H9 (cell line): ENCODE measurements around the gene VEGFC. TPM values are rescaled to one million over a fixed set of nuclear protein-coding genes. Genes with fewer than 3 reads are reported as not detected.

Source experiments
- DNase-seq: peaks from one replicate; pipeline ENCODE4 v3.0.0-alpha.2; 2017
- H2AFZ ChIP-seq: one replicate; pipeline ENCODE4 v1.6.1; 2013; ENCODE audit warnings: mild to moderate bottlenecking, low read length, control low read depth, moderate library complexity
- H2AK5ac ChIP-seq: 2 replicates; pipeline ENCODE4 v1.6.1; 2013; ENCODE audit warnings: low read length, control low read depth, mixed read lengths; ENCODE audit not compliant: insufficient read length
- H2BK120ac ChIP-seq: one replicate; pipeline ENCODE4 v1.6.1; 2013; ENCODE audit warnings: low read depth, mild to moderate bottlenecking, low read length, control low read depth, inconsistent platforms; ENCODE audit not compliant: poor library complexity, severe bottlenecking
- H2BK12ac ChIP-seq: 2 replicates; pipeline ENCODE4 v1.6.1; 2013; ENCODE audit warnings: low read length, control low read depth, mixed read lengths, low read depth; ENCODE audit not compliant: insufficient read length
- H2BK15ac ChIP-seq: 2 replicates; pipeline ENCODE4 v1.6.1; 2013; ENCODE audit warnings: low read depth, low read length, control low read depth
- H2BK20ac ChIP-seq: one replicate; pipeline ENCODE4 v1.6.1; 2013; ENCODE audit warnings: low read depth, mild to moderate bottlenecking, low read length, control low read depth, inconsistent platforms; ENCODE audit not compliant: poor library complexity, severe bottlenecking
- H2BK5ac ChIP-seq: 2 replicates; pipeline ENCODE4 v1.6.1; 2013; ENCODE audit warnings: low read length, control low read depth, mixed read lengths; ENCODE audit not compliant: insufficient read length
- H3K14ac ChIP-seq: 2 replicates; pipeline ENCODE4 v1.6.1; 2013; ENCODE audit warnings: low read length, control low read depth; ENCODE audit not compliant: insufficient read depth
- H3K18ac ChIP-seq: 2 replicates; pipeline ENCODE4 v1.6.1; 2013; ENCODE audit warnings: low read depth, mild to moderate bottlenecking, mixed read lengths, low read length, control low read depth; ENCODE audit not compliant: insufficient read length
- H3K23ac ChIP-seq: 2 replicates; pipeline ENCODE4 v1.6.1; 2013; ENCODE audit warnings: low read length, control low read depth, mixed read lengths, low read depth; ENCODE audit not compliant: insufficient read length
- H3K23me2 ChIP-seq: 2 replicates; pipeline ENCODE4 v1.6.1; 2013; ENCODE audit warnings: low read depth, mild to moderate bottlenecking, mixed read lengths, low read length, control low read depth; ENCODE audit not compliant: insufficient read length, poor library complexity, severe bottlenecking
- H3K27ac ChIP-seq: 2 replicates; pipeline ENCODE4 v1.5.1; 2013; ENCODE audit warnings: low read length, control low read depth, mixed read lengths, low read depth; ENCODE audit not compliant: insufficient read length
- H3K27me3 ChIP-seq: 2 replicates; pipeline ENCODE4 v1.6.1; 2013; ENCODE audit warnings: low read length, control low read depth, inconsistent platforms; ENCODE audit not compliant: insufficient read depth
- H3K4ac ChIP-seq: 2 replicates; pipeline ENCODE4 v1.6.1; 2013; ENCODE audit warnings: low read depth, mild to moderate bottlenecking, control low read depth, inconsistent platforms, low read length, moderate library complexity
- H3K4me1 ChIP-seq: 2 replicates; pipeline ENCODE4 v1.6.1; 2013; ENCODE audit warnings: low read length, control low read depth, inconsistent platforms; ENCODE audit not compliant: insufficient read depth
- H3K4me2 ChIP-seq: 2 replicates; pipeline ENCODE4 v1.6.1; 2013; ENCODE audit warnings: low read length, control low read depth, mixed read lengths; ENCODE audit not compliant: insufficient read length, insufficient read depth
- H3K56ac ChIP-seq: 2 replicates; pipeline ENCODE4 v1.6.1; 2013; ENCODE audit warnings: low read depth, mild to moderate bottlenecking, mixed read lengths, low read length, control low read depth; ENCODE audit not compliant: insufficient read length
- H3K79me1 ChIP-seq: 2 replicates; pipeline ENCODE4 v1.6.1; 2013; ENCODE audit warnings: low read depth, mild to moderate bottlenecking, moderate library complexity, low read length, control low read depth, inconsistent platforms; ENCODE audit not compliant: insufficient read depth, poor library complexity, severe bottlenecking
- H3K79me2 ChIP-seq: 2 replicates; pipeline ENCODE4 v1.6.1; 2013; ENCODE audit warnings: low read length, control low read depth, inconsistent platforms; ENCODE audit not compliant: insufficient read depth
- H3K9ac ChIP-seq: 2 replicates; pipeline ENCODE4 v1.6.1; 2013; ENCODE audit warnings: low read length, control low read depth, mixed read lengths; ENCODE audit not compliant: insufficient read length; ENCODE audit errors: extremely low read depth
- H3K9me3 ChIP-seq: one replicate; pipeline ENCODE4 v1.6.1; 2013; ENCODE audit warnings: low read depth, low read length, inconsistent platforms; ENCODE audit not compliant: control insufficient read depth
- H3T11ph ChIP-seq: one replicate; pipeline ENCODE4 v1.6.1; 2013; ENCODE audit warnings: mild to moderate bottlenecking, low read length, control low read depth, inconsistent platforms
- H4K20me1 ChIP-seq: one replicate; pipeline ENCODE4 v1.6.1; 2013; ENCODE audit not compliant: control insufficient read depth, insufficient read length, insufficient read depth
- H4K5ac ChIP-seq: 2 replicates; pipeline ENCODE4 v1.6.1; 2013; ENCODE audit warnings: low read depth, mild to moderate bottlenecking, mixed read lengths, low read length, control low read depth; ENCODE audit not compliant: insufficient read length
- H4K8ac ChIP-seq: replicated peaks from 2 replicates; pipeline ENCODE4 v1.6.1; 2013; ENCODE audit warnings: low read length, control low read depth, mixed read lengths, low read depth; ENCODE audit not compliant: insufficient read length
- H4K91ac ChIP-seq: 2 replicates; pipeline ENCODE4 v1.6.1; 2013; ENCODE audit warnings: low read depth, mild to moderate bottlenecking, moderate library complexity, mixed read lengths, low read length, control low read depth; ENCODE audit not compliant: insufficient read length
- H3K27ac Mint-ChIP-seq, 3 experiments: 2 replicates in 2 of 3; 3 replicates in 1 of 3; pipeline ENCODE4 v1.8.0; 2020 to 2021; ENCODE audit warnings: mixed read lengths in 3 of 3, mild to moderate bottlenecking in 1 of 3, moderate library complexity in 1 of 3
- H3K27me3 Mint-ChIP-seq: 2 replicates; pipeline ENCODE4 v1.8.0; 2021; ENCODE audit warnings: low read depth, mild to moderate bottlenecking, moderate library complexity, mixed read lengths
- H3K36me3 Mint-ChIP-seq, 3 experiments: 2 replicates in 2 of 3; 3 replicates in 1 of 3; pipeline ENCODE4 v1.8.0; 2020 to 2021; ENCODE audit warnings: low read depth in 3 of 3, mixed read lengths in 3 of 3; ENCODE audit not compliant: insufficient read depth in 1 of 3
- H3K4me1 Mint-ChIP-seq, 2 experiments: 2 replicates each; pipeline ENCODE4 v1.8.0; 2020; ENCODE audit warnings: mixed read lengths in 2 of 2
- H3K4me3 Mint-ChIP-seq, 2 experiments: 2 replicates in 1 of 2; 3 replicates in 1 of 2; pipeline ENCODE4 v1.8.0; 2020 to 2021; ENCODE audit warnings: mild to moderate bottlenecking in 2 of 2, mixed read lengths in 2 of 2, moderate library complexity in 1 of 2
- H3K9me3 Mint-ChIP-seq, 2 experiments: 2 replicates in 1 of 2; 3 replicates in 1 of 2; pipeline ENCODE4 v1.8.0; 2020; ENCODE audit warnings: mild to moderate bottlenecking in 2 of 2, mixed read lengths in 2 of 2, moderate library complexity in 1 of 2
- WGBS: extraction: QIAGEN DNeasy Blood & Tissue Kit; methylation state at CpG from one replicate; pipeline ENCODE4 v1.1.7; 2013; ENCODE audit warnings: missing lambda C conversion rate, low lambda C conversion rate, mixed read lengths; ENCODE audit not compliant: insufficient read length; ENCODE audit errors: extremely low coverage; 5-methylcytosine and 5-hydroxymethylcytosine counted together
- total RNA-seq: library from RNA; stranded (reverse); gene quantifications from 2 replicates; pipeline ENCODE4 v1.2.1, GENCODE V29; 2021
- TF ChIP-seq, protein P1 (sequence below): fragments of 200-600 bp; sonication (generic); conservative IDR thresholded peaks from 3 replicates; pipeline ENCODE4 v1.8.0; 2021; ENCODE audit warnings: antibody characterized with exemption, mild to moderate bottlenecking

The VEGFC gene
- total RNA-seq, 1 experiment from 2014 or later = 0.46 TPM

DNA sequence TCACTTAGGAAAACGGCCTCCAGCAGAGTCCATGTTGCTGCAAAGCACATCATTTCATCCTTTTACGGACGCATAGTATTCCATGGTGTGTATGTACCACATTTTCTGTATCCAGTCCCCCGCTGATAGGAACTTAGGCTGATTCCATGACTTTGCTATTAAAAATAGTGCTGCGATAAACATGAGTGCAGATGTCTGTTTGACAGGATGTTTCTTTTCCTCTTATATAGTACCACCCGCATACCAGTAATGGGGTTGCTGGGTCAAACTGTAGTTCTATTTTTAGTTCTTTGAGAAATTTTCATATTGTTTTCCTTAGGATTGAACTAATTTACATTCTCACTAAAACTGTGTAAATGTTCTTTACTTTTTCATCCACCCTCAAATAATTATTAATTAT is 50.5 kb downstream of the VEGFC start:
- no peak overlapping the region for H3K27ac ChIP-seq
- H4K20me1 ChIP-seq = no peaks in the 10 kb centered on the region
- no peak overlapping the region for H2AFZ ChIP-seq
- H3K18ac ChIP-seq = no peak overlapping the region
- no peaks in the 10 kb centered on the region for H3K23me2 ChIP-seq
- H2BK120ac ChIP-seq = no peak overlapping the region
- no peak overlapping the region for H3K4ac ChIP-seq
- no peaks in the 10 kb centered on the region for H3K36me3 Mint-ChIP-seq
- 0 out of 7 replicates have a peak overlapping the region, but pooled peaks of 1 of the 3 experiments have one; percentile 20 for H3K27ac Mint-ChIP-seq
- H3K23ac ChIP-seq = no peak overlapping the region
- no peak overlapping the region for H2BK15ac ChIP-seq
- no peak for DNase-seq
- no CpG with 5 or more reads among the region's 6 CpGs for WGBS
- H3K4me1 ChIP-seq = no peaks in the 10 kb centered on the region
- H3K4me3 Mint-ChIP-seq = no peak overlapping the region
- H3K27me3 Mint-ChIP-seq = no peaks in the 10 kb centered on the region
- H3K9me3 ChIP-seq = no peaks in the 10 kb centered on the region
- H3K27me3 ChIP-seq = no peaks in the 10 kb centered on the region
- no peak overlapping the region for H2AK5ac ChIP-seq
- H3K14ac ChIP-seq = no peak overlapping the region
- H2BK12ac ChIP-seq = no peak overlapping the region
- H4K91ac ChIP-seq = no peak overlapping the region
- no peaks in the 10 kb centered on the region for H3K79me1 ChIP-seq
- TF ChIP-seq, protein P1, sequence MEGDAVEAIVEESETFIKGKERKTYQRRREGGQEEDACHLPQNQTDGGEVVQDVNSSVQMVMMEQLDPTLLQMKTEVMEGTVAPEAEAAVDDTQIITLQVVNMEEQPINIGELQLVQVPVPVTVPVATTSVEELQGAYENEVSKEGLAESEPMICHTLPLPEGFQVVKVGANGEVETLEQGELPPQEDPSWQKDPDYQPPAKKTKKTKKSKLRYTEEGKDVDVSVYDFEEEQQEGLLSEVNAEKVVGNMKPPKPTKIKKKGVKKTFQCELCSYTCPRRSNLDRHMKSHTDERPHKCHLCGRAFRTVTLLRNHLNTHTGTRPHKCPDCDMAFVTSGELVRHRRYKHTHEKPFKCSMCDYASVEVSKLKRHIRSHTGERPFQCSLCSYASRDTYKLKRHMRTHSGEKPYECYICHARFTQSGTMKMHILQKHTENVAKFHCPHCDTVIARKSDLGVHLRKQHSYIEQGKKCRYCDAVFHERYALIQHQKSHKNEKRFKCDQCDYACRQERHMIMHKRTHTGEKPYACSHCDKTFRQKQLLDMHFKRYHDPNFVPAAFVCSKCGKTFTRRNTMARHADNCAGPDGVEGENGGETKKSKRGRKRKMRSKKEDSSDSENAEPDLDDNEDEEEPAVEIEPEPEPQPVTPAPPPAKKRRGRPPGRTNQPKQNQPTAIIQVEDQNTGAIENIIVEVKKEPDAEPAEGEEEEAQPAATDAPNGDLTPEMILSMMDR = no peak
- H4K5ac ChIP-seq = no peak overlapping the region
- H3T11ph ChIP-seq = no peak overlapping the region
- H3K4me1 Mint-ChIP-seq = no peaks in the 10 kb centered on the region
- H3K9me3 Mint-ChIP-seq = no peaks in the 10 kb centered on the region
- no peak overlapping the region for H3K56ac ChIP-seq
- H3K9ac ChIP-seq = no peak overlapping the region
- no peak overlapping the region for H3K4me2 ChIP-seq
- H4K8ac ChIP-seq = no peak overlapping the region
- no peaks in the 10 kb centered on the region for H3K79me2 ChIP-seq
- H2BK5ac ChIP-seq = no peak overlapping the region
- no peak overlapping the region for H2BK20ac ChIP-seq
